Mesendoderm (in vitro differentiated cells): ENCODE results near the gene C1orf50.
A peak's percentile ranks its signal among the peaks of the same experiment; 100 is the strongest.

Experiments used
- DNase-seq: peaks from one replicate; pipeline ENCODE4 v3.0.0; 2013
- H2AK5ac ChIP-seq: 2 replicates; pipeline ENCODE4 v1.6.1; 2013; ENCODE audit warnings: low read length, inconsistent platforms
- H2BK120ac ChIP-seq: 2 replicates; pipeline ENCODE4 v1.6.1; 2013; ENCODE audit warnings: low read depth, mild to moderate bottlenecking, low read length, moderate library complexity, mixed read lengths
- H2BK15ac ChIP-seq: replicated peaks from 2 replicates; pipeline ENCODE4 v1.6.1; 2013; ENCODE audit warnings: low read depth, mild to moderate bottlenecking, moderate library complexity
- H2BK5ac ChIP-seq: 2 replicates; pipeline ENCODE4 v1.6.1; 2013; ENCODE audit warnings: low read length, inconsistent platforms
- H3K18ac ChIP-seq: 2 replicates; pipeline ENCODE4 v1.6.1; 2013; ENCODE audit warnings: mild to moderate bottlenecking, low read length, mixed read lengths
- H3K23ac ChIP-seq: one replicate; pipeline ENCODE4 v1.6.1; 2013; ENCODE audit warnings: low read length
- H3K27ac ChIP-seq: 2 replicates; pipeline ENCODE4 v1.5.1; 2013; ENCODE audit warnings: low read depth, mild to moderate bottlenecking, inconsistent platforms, low read length, moderate library complexity
- H3K27me3 ChIP-seq: 2 replicates; pipeline ENCODE4 v1.6.1; 2013; ENCODE audit warnings: low read length, control low read depth, mild to moderate bottlenecking, inconsistent platforms; ENCODE audit not compliant: insufficient read depth, poor library complexity
- H3K36me3 ChIP-seq: 2 replicates; pipeline ENCODE4 v1.6.1; 2013; ENCODE audit warnings: low read length, inconsistent platforms; ENCODE audit not compliant: control insufficient read depth, insufficient read depth
- H3K4ac ChIP-seq: one replicate; pipeline ENCODE4 v1.6.1; 2013; ENCODE audit warnings: low read depth, mild to moderate bottlenecking, low read length, moderate library complexity
- H3K4me1 ChIP-seq: 2 replicates; pipeline ENCODE4 v1.6.1; 2013; ENCODE audit warnings: low read depth, low read length, inconsistent platforms; ENCODE audit not compliant: control insufficient read depth
- H3K4me2 ChIP-seq: 2 replicates; pipeline ENCODE4 v1.6.1; 2013; ENCODE audit warnings: low read length
- H3K4me3 ChIP-seq: 2 replicates; pipeline ENCODE4 v1.5.1; 2013; ENCODE audit warnings: mild to moderate bottlenecking, low read length
- H3K56ac ChIP-seq: one replicate; pipeline ENCODE4 v1.6.1; 2013; ENCODE audit warnings: low read length
- H3K79me1 ChIP-seq: 2 replicates; pipeline ENCODE4 v1.6.1; 2013; ENCODE audit warnings: low read length, inconsistent platforms
- H3K79me2 ChIP-seq: 2 replicates; pipeline ENCODE4 v1.6.1; 2013; ENCODE audit warnings: mild to moderate bottlenecking, low read length; ENCODE audit not compliant: control insufficient read depth, insufficient read depth
- H3K9ac ChIP-seq: 2 replicates; pipeline ENCODE4 v1.6.1; 2013; ENCODE audit warnings: low read length, inconsistent platforms
- H4K5ac ChIP-seq: one replicate; pipeline ENCODE4 v1.6.1; 2013; ENCODE audit warnings: low read length
- H4K8ac ChIP-seq: one replicate; pipeline ENCODE4 v1.6.1; 2013; ENCODE audit warnings: low read depth, mild to moderate bottlenecking, control low read depth, low read length, moderate library complexity
- whole genome bisulfite sequencing: extraction: QIAGEN DNeasy Blood & Tissue Kit; methylation state at CpG from one replicate; pipeline ENCODE4 v1.1.7; 2013; ENCODE audit warnings: low lambda C conversion rate, missing lambda C conversion rate; ENCODE audit not compliant: insufficient coverage; ENCODE audit errors: extremely low coverage; 5-methylcytosine and 5-hydroxymethylcytosine counted together

C1orf50 gene

GRCh38 chr1:42774928-42775526 is 8.0 kb downstream of the C1orf50 start:
- H3K23ac ChIP-seq: no peak overlapping the region
- peaks cover 1% of the 10 kb centered on the region for H3K79me2 ChIP-seq
- H3K4ac ChIP-seq: no peak overlapping the region
- no peak overlapping the region for H3K18ac ChIP-seq
- H3K27me3 ChIP-seq: no peaks in the 10 kb centered on the region
- H4K8ac ChIP-seq: no peak overlapping the region
- H2AK5ac ChIP-seq: no peak overlapping the region
- no CpG with 5 or more reads among the region's 5 CpGs for WGBS
- H3K27ac ChIP-seq: no peak overlapping the region
- no peak overlapping the region for H2BK15ac ChIP-seq
- DNase-seq: no peak
- no peak overlapping the region for H3K4me2 ChIP-seq
- no peaks in the 10 kb centered on the region for H3K4me1 ChIP-seq
- H3K4me3 ChIP-seq: no peak overlapping the region
- H4K5ac ChIP-seq: no peak overlapping the region
- no peak overlapping the region for H2BK120ac ChIP-seq
- peaks cover 5% of the 10 kb centered on the region for H3K79me1 ChIP-seq
- H2BK5ac ChIP-seq: no peak overlapping the region
- H3K56ac ChIP-seq: no peak overlapping the region
- peaks cover 6% of the 10 kb centered on the region for H3K36me3 ChIP-seq
- H3K9ac ChIP-seq: no peak overlapping the region

- H3K23ac ChIP-seq: no peak overlapping the region
- H2BK120ac ChIP-seq: no peak overlapping the region
- H3K36me3 ChIP-seq: peaks cover 6% of the 10 kb centered on the region
- no peak overlapping the region for H3K4me2 ChIP-seq
- no peak overlapping the region for H3K4ac ChIP-seq
- no peak overlapping the region for H4K8ac ChIP-seq
- H3K18ac ChIP-seq: no peak overlapping the region
- H3K4me3 ChIP-seq: no peak overlapping the region
- no peak overlapping the region for H2BK15ac ChIP-seq
- H4K5ac ChIP-seq: no peak overlapping the region
- no peak overlapping the region for H3K27ac ChIP-seq
- WGBS: no CpG with 5 or more reads among the region's 6 CpGs
- no peak overlapping the region for H2BK5ac ChIP-seq
- no peak overlapping the region for H3K56ac ChIP-seq
- no peaks in the 10 kb centered on the region for H3K4me1 ChIP-seq
- no peak for DNase-seq
- peaks cover 1% of the 10 kb centered on the region for H3K79me2 ChIP-seq
- H2AK5ac ChIP-seq: no peak overlapping the region
- H3K79me1 ChIP-seq: peaks cover 4% of the 10 kb centered on the region
- H3K9ac ChIP-seq: no peak overlapping the region
- H3K27me3 ChIP-seq: no peaks in the 10 kb centered on the region
These were observed 9.5 kb downstream of the C1orf50 start for GRCh38 chr1:42776502-42776901.

- H3K56ac ChIP-seq: no peak overlapping the region
- H4K5ac ChIP-seq: no peak overlapping the region
- no peak overlapping the region for H3K4me2 ChIP-seq
- H3K18ac ChIP-seq: no peak overlapping the region
- no peak overlapping the region for H2AK5ac ChIP-seq
- H3K79me2 ChIP-seq: no peaks in the 10 kb centered on the region
- DNase-seq: peak; percentile 61
- peaks cover 2% of the 10 kb centered on the region for H3K79me1 ChIP-seq
- H2BK5ac ChIP-seq: no peak overlapping the region
- H3K9ac ChIP-seq: no peak overlapping the region
- H3K27me3 ChIP-seq: no peaks in the 10 kb centered on the region
- no peak overlapping the region for H2BK120ac ChIP-seq
- H2BK15ac ChIP-seq: no peak overlapping the region
- H3K23ac ChIP-seq: no peak overlapping the region
- H3K27ac ChIP-seq: no peak overlapping the region
- H3K4me3 ChIP-seq: no peak overlapping the region
- no peak overlapping the region for H3K4ac ChIP-seq
- H3K4me1 ChIP-seq: no peaks in the 10 kb centered on the region
- peaks cover 6% of the 10 kb centered on the region for H3K36me3 ChIP-seq
- H4K8ac ChIP-seq: no peak overlapping the region
These were observed 10.8 kb downstream of the C1orf50 start for GRCh38 chr1:42777852-42778251.

DNA sequence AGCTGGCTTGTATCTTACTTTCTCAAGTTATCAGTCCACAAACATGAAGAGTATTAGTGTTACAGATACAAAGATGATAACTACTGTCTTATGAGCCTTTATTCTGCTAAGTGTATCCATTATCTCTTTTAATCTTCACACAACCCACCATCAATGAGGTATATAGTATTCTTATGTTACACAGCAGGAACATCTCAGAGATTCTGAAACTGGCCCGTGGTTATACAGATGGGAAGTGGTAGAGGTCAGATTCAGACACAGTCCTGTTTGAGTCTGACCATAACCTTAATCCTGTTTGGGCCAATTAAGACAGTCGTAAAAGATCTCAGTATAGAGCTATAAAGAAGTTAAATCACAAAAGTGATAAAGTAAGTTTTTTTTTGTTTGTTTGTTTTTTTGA is 12.7 kb downstream of the C1orf50 start:
- Histone ChIP-seq H2BK15ac (no peak overlapping the region), H3K4ac (no peak overlapping the region), H3K4me2 (no peak overlapping the region), H4K8ac (no peak overlapping the region), H3K79me2 (no peaks in the 10 kb centered on the region), H3K18ac (no peak overlapping the region), H4K5ac (no peak overlapping the region), H2BK120ac (no peak overlapping the region), H3K27ac (no peak overlapping the region), H3K4me1 (no peaks in the 10 kb centered on the region), H3K36me3 (peaks cover 6% of the 10 kb centered on the region), H2BK5ac (no peak overlapping the region), H3K79me1 (no peaks in the 10 kb centered on the region), H3K27me3 (no peaks in the 10 kb centered on the region), H3K9ac (no peak overlapping the region), H3K4me3 (no peak overlapping the region), H3K23ac (no peak overlapping the region), H3K56ac (no peak overlapping the region), H2AK5ac (no peak overlapping the region)
- no CpG with 5 or more reads among the region's 2 CpGs for WGBS
- DNase-seq: no peak

DNA sequence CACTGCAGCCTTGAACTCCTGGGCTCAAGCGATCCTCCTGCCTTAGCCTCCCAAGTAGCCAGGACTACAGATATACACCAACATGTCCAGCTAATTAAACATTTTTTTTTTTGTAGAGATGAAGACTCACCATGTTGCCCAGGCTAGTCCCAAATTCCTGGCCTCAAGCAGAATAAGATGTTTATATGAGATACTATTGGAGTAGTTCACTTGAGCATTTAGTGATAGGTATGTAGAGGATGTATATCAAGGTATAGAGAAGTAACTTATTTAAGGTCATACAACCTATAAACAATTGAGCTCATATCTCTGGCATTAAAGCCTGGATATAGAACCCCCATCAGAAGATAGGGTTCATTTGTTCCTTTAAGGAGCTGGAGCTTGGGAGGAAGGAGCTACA is 13.1 kb downstream of the C1orf50 start:
- no peak overlapping the region for H3K56ac ChIP-seq
- no peaks in the 10 kb centered on the region for H3K27me3 ChIP-seq
- no peaks in the 10 kb centered on the region for H3K79me2 ChIP-seq
- H3K18ac ChIP-seq: no peak overlapping the region
- no peak overlapping the region for H2BK15ac ChIP-seq
- H3K4me2 ChIP-seq: no peak overlapping the region
- no peak overlapping the region for H4K8ac ChIP-seq
- H3K79me1 ChIP-seq: no peaks in the 10 kb centered on the region
- H3K4ac ChIP-seq: no peak overlapping the region
- no peak overlapping the region for H2AK5ac ChIP-seq
- H3K4me3 ChIP-seq: no peak overlapping the region
- no peaks in the 10 kb centered on the region for H3K4me1 ChIP-seq
- H4K5ac ChIP-seq: no peak overlapping the region
- no CpG with 5 or more reads among the region's 1 CpG for WGBS
- no peak overlapping the region for H3K23ac ChIP-seq
- H2BK5ac ChIP-seq: no peak overlapping the region
- no peak overlapping the region for H3K9ac ChIP-seq
- no peak overlapping the region for H3K27ac ChIP-seq
- no peak overlapping the region for H2BK120ac ChIP-seq
- DNase-seq: no peak
- H3K36me3 ChIP-seq: peaks cover 3% of the 10 kb centered on the region

DNA sequence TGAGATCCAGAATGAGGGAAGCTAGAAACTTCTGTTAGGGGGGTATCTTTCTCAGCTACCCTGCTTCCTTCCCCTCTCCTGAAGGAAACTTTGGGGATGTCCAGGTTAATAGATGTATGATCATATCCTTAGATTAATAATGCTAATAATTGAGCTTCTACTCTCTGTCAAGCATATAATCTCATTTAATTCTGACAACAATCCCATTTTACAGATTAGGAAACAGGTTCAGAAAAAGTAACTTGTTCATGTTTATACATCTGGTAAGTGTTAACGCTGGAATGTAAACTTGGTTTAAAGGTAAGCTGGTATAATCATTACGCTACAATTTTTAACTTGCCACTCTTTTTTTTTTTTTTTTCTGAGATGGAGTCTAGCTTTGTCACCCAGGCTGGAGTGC is 16.0 kb downstream of the C1orf50 start:
- Histone ChIP-seq H2AK5ac (no peak overlapping the region), H3K36me3 (no peaks in the 10 kb centered on the region), H4K8ac (no peak overlapping the region), H3K4me2 (no peak overlapping the region), H3K56ac (no peak overlapping the region), H3K27ac (no peak overlapping the region), H3K79me1 (no peaks in the 10 kb centered on the region), H3K9ac (no peak overlapping the region), H2BK120ac (no peak overlapping the region), H2BK15ac (no peak overlapping the region), H3K18ac (no peak overlapping the region), H4K5ac (no peak overlapping the region), H2BK5ac (no peak overlapping the region), H3K27me3 (no peaks in the 10 kb centered on the region), H3K23ac (no peak overlapping the region), H3K79me2 (no peaks in the 10 kb centered on the region), H3K4me3 (no peak overlapping the region), H3K4me1 (no peaks in the 10 kb centered on the region), H3K4ac (no peak overlapping the region)
- DNase-seq: no peak
- no CpG with 5 or more reads among the region's 2 CpGs for WGBS
